WTC11 (cell line): ENCODE data around the gene PKD2L1. TPM values are rescaled to one million over a fixed set of nuclear protein-coding genes. Genes with fewer than 3 reads are reported as not detected.
"Not testable (repeated sequence)": the region's sequence is repeated elsewhere in the genome, so short reads cannot be mapped to it uniquely, and the experiment has no call there.

ENCODE experiments used
- ATAC-seq: fragments of 200-7000 bp; cut with Tn5 transposase; 2 replicates; pipeline ENCODE4 v1.10.0; 2021; ENCODE audit warnings: mild to moderate bottlenecking, moderate library complexity
- Bru-seq: library from RNA; stranded (reverse); fragments of 400-500 nt; gene quantifications from one replicate; lab custom pipeline; 2021; lab: Mats Ljungman, UMichigan
- CTCF ChIA-PET: fragments of 300-600 bp; sonication (Branson Sonifier 250); formaldehyde crosslinking; loops from one replicate; lab custom pipeline; 2021; ENCODE audit warnings: antibody characterized with exemption; lab: Charles Lee
- POLR2A ChIA-PET: fragments of 350-600 bp; sonication (Branson Sonifier 250); formaldehyde crosslinking; loops from one replicate; lab custom pipeline; 2021; ENCODE audit warnings: antibody characterized with exemption; lab: Charles Lee
- DNase-seq: peaks from one replicate; pipeline ENCODE4 v3.0.0; 2021; ENCODE audit warnings: low spot score
- H3K27ac Mint-ChIP-seq: 2 replicates; pipeline ENCODE4 v1.8.0; 2021; ENCODE audit warnings: mixed read lengths
- H3K27me3 Mint-ChIP-seq: 2 replicates; pipeline ENCODE4 v1.8.0; 2021; ENCODE audit warnings: low read depth, mild to moderate bottlenecking, moderate library complexity, mixed read lengths
- H3K36me3 Mint-ChIP-seq: 2 replicates; pipeline ENCODE4 v1.8.0; 2021; ENCODE audit warnings: mixed read lengths
- H3K4me1 Mint-ChIP-seq: 2 replicates; pipeline ENCODE4 v1.8.0; 2022; ENCODE audit warnings: mixed read lengths
- H3K4me3 Mint-ChIP-seq: 2 replicates; pipeline ENCODE4 v1.8.0; 2021; ENCODE audit warnings: mild to moderate bottlenecking, moderate library complexity, mixed read lengths
- H3K9me3 Mint-ChIP-seq: 2 replicates; pipeline ENCODE4 v1.8.0; 2021; ENCODE audit warnings: mixed read lengths
- CBFB ChIP-seq: sonication (generic); formaldehyde crosslinking; IDR thresholded peaks from 2 replicates; pipeline ENCODE4 v1.8.1; 2022; ENCODE audit warnings: mild to moderate bottlenecking, low read depth, missing genetic modification reagents
- CREM ChIP-seq: sonication (generic); formaldehyde crosslinking; IDR thresholded peaks from 2 replicates; pipeline ENCODE4 v1.8.1; 2022; ENCODE audit warnings: mild to moderate bottlenecking, missing genetic modification reagents, moderate library complexity
- ETV6 ChIP-seq: sonication (generic); formaldehyde crosslinking; IDR thresholded peaks from 2 replicates; pipeline ENCODE4 v1.8.1; 2022; ENCODE audit warnings: mild to moderate bottlenecking, missing genetic modification reagents
- HMGA2 ChIP-seq: fragments of 250-450 bp; sonication (Bioruptor Pico); IDR thresholded peaks from 2 replicates; pipeline ENCODE4 v1.4.0; 2021; ENCODE audit warnings: mild to moderate bottlenecking, moderate library complexity
- IRF2 ChIP-seq: sonication (generic); formaldehyde crosslinking; IDR thresholded peaks from 2 replicates; pipeline ENCODE4 v1.8.0; 2022; ENCODE audit warnings: low read depth, missing genetic modification reagents, borderline replicate concordance
- NR2C2 ChIP-seq: sonication (generic); formaldehyde crosslinking; IDR thresholded peaks from 2 replicates; pipeline ENCODE4 v1.8.0; 2022; ENCODE audit warnings: mild to moderate bottlenecking, missing genetic modification reagents
- OVOL2 ChIP-seq: fragments of 250-450 bp; sonication (Bioruptor Pico); IDR thresholded peaks from 2 replicates; pipeline ENCODE4 v1.9.0; 2021; ENCODE audit warnings: mild to moderate bottlenecking, borderline replicate concordance
- ZNF138 ChIP-seq: sonication (generic); formaldehyde crosslinking; conservative IDR thresholded peaks from 2 replicates; pipeline ENCODE4 v1.8.1; 2022; ENCODE audit warnings: mild to moderate bottlenecking, moderate library complexity, missing genetic modification reagents
- ZNF232 ChIP-seq: sonication (generic); formaldehyde crosslinking; IDR thresholded peaks from 2 replicates; pipeline ENCODE4 v1.8.0; 2022; ENCODE audit warnings: mild to moderate bottlenecking, missing genetic modification reagents
- long read RNA-seq, 3 experiments: library from RNA in 1 of 3; library from capped mRNA in 1 of 3; library from polyadenylated mRNA in 1 of 3; unstranded in 2 of 3; stranded (forward) in 1 of 3; transcript quantifications; one replicate each; pipeline ENCODE4 v2.0.0, GENCODE V29; 2021
- total RNA-seq: library from RNA; stranded (reverse); gene quantifications from 3 replicates; pipeline ENCODE4 v1.2.3, GENCODE V29; 2021
- TF ChIP-seq, protein P1 (sequence below): sonication (generic); formaldehyde crosslinking; IDR thresholded peaks from 2 replicates; pipeline ENCODE4 v1.8.1; 2023; ENCODE audit warnings: mild to moderate bottlenecking, missing genetic modification reagents
- TF ChIP-seq, protein P2 (sequence below): sonication (generic); formaldehyde crosslinking; IDR thresholded peaks from 2 replicates; pipeline ENCODE4 v1.8.1; 2022; ENCODE audit warnings: mild to moderate bottlenecking, missing genetic modification reagents, moderate library complexity, borderline replicate concordance
- TF ChIP-seq, protein P3 (sequence below): sonication (generic); formaldehyde crosslinking; IDR thresholded peaks from 2 replicates; pipeline ENCODE4 v1.8.0; 2022; ENCODE audit warnings: mild to moderate bottlenecking, missing genetic modification reagents
- TF ChIP-seq, protein P4 (sequence below): sonication (generic); formaldehyde crosslinking; IDR thresholded peaks from 2 replicates; pipeline ENCODE4 v1.8.0; 2022; ENCODE audit warnings: missing genetic modification reagents
- TF ChIP-seq, protein P5 (sequence below): sonication (generic); formaldehyde crosslinking; IDR thresholded peaks from 2 replicates; pipeline ENCODE4 v1.8.1; 2022; ENCODE audit warnings: low read depth, mild to moderate bottlenecking, moderate library complexity, missing genetic modification reagents, borderline replicate concordance
- TF ChIP-seq, protein P6 (sequence below): fragments of 250-450 bp; sonication (Bioruptor Pico); IDR thresholded peaks from 2 replicates; pipeline ENCODE4 v1.8.0; 2021; ENCODE audit warnings: mild to moderate bottlenecking

The PKD2L1 gene
- total RNA-seq, result 0.09 TPM in 1 of 3 replicates, not detected in the others
- Bru-seq, nascent RNA, result percentile 6 among the genes with signal in this experiment
- long read RNA-seq, experiment 1, partial matches to known transcripts, result 0 of 1 reads
- long read RNA-seq, experiment 1, other reads (novel, unspliced or antisense), result 1 of 1 reads
- long read RNA-seq, experiment 2, result 0 reads
- long read RNA-seq, experiment 3, result 0 reads

DNA sequence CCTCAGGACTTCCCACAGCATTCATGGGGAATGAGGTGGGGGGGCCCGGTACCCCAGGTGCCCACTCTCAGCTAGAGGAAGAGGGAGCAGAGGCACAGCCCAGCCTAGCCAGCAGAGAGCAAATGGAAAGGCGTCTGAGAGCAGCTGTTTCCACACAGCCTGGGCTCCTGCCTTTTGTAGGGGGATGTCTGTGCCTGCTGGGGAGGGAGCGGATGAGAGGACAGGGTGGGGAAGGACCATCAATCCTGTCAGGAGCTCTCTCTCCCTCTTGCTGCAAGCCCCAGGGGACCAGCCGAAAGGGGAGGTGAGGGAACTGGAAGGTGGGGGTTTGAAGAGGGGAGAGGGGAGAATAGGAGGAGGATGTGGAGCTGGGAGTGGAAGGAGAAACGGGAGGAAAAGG lies at the start of gene PKD2L1:
TSS of gene PKD2L1 (minus strand) at position 150 of the 400 bp plus-strand sequence. CDS start at position 25, 125 bp downstream.
- H3K4me3 Mint-ChIP-seq, result no peak within 1 kb of the TSS

DNA sequence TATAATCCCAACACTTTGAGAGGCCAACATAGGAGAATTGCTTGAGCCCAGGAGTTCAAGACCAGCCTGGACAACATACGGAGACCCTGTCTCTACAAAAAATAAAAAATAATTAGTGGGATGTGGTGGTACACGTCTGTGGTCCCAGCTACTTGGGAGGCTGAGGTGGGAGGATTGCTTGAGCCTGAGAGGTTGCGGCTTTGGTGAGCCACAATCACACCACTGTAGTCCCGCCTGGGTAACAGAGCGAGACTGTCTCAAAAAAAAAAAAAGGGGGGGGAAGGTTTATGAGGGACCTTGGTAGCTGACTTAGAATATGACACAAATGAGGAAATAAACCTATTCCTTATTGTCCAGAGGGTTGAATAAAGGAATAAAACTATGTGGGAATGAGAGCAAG lies 47.8 kb upstream of the PKD2L1 start:
- DNase-seq (no peak), ATAC-seq (no peak)
- Mint-ChIP-seq H3K36me3 (peaks cover 30% of the 10 kb centered on the region), H3K27me3 (no peaks in the 10 kb centered on the region), H3K27ac (no peak overlapping the region), H3K4me3 (no peak overlapping the region), H3K9me3 (no peaks in the 10 kb centered on the region), H3K4me1 (peaks cover 5% of the 10 kb centered on the region; the same call in 1 of the 2 replicates)
- ChIA-PET CTCF (interaction anchor here (0.9 to 1.1 kb wide), 2 partner anchors 35 to 141 kb away, joined by 4 to 6 read pairs; no protein-coding TSS in a partner anchor), POLR2A (no interaction called here)
- TF ChIP-seq, protein P1, sequence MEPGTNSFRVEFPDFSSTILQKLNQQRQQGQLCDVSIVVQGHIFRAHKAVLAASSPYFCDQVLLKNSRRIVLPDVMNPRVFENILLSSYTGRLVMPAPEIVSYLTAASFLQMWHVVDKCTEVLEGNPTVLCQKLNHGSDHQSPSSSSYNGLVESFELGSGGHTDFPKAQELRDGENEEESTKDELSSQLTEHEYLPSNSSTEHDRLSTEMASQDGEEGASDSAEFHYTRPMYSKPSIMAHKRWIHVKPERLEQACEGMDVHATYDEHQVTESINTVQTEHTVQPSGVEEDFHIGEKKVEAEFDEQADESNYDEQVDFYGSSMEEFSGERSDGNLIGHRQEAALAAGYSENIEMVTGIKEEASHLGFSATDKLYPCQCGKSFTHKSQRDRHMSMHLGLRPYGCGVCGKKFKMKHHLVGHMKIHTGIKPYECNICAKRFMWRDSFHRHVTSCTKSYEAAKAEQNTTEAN (CRISPR knock-in tag), result no peak
- no peak for TF ChIP-seq OVOL2 (CRISPR knock-in tag)
- TF ChIP-seq, protein P2, sequence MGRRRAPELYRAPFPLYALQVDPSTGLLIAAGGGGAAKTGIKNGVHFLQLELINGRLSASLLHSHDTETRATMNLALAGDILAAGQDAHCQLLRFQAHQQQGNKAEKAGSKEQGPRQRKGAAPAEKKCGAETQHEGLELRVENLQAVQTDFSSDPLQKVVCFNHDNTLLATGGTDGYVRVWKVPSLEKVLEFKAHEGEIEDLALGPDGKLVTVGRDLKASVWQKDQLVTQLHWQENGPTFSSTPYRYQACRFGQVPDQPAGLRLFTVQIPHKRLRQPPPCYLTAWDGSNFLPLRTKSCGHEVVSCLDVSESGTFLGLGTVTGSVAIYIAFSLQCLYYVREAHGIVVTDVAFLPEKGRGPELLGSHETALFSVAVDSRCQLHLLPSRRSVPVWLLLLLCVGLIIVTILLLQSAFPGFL (CRISPR knock-in tag), result no peak

More for the DNA sequence above, at the start of gene PKD2L1:
- H3K9me3 Mint-ChIP-seq, result no peaks in the 10 kb centered on the region
- ChIA-PET POLR2A (no interaction called here), CTCF (interaction anchor here (0.6 to 1.3 kb wide), 4 partner anchors 26 to 437 kb away, joined by 3 to 6 read pairs (median 4); no protein-coding TSS in a partner anchor)
- H3K27ac Mint-ChIP-seq, result no peak within 1 kb of the TSS
- H3K27me3 Mint-ChIP-seq, result peaks cover 54% of the 10 kb centered on the region
- no peak for DNase-seq
- ATAC-seq, result no peak
- TF ChIP-seq ZNF138 (CRISPR knock-in tag) (no peak), ETV6 (no peak), IRF2 (CRISPR knock-in tag) (no peak), CBFB (CRISPR knock-in tag) (no peak), HMGA2 (CRISPR knock-in tag) (no peak), NR2C2 (CRISPR knock-in tag) (no peak), CREM (CRISPR knock-in tag) (no peak), ZNF232 (no peak)
- TF ChIP-seq, protein P3, sequence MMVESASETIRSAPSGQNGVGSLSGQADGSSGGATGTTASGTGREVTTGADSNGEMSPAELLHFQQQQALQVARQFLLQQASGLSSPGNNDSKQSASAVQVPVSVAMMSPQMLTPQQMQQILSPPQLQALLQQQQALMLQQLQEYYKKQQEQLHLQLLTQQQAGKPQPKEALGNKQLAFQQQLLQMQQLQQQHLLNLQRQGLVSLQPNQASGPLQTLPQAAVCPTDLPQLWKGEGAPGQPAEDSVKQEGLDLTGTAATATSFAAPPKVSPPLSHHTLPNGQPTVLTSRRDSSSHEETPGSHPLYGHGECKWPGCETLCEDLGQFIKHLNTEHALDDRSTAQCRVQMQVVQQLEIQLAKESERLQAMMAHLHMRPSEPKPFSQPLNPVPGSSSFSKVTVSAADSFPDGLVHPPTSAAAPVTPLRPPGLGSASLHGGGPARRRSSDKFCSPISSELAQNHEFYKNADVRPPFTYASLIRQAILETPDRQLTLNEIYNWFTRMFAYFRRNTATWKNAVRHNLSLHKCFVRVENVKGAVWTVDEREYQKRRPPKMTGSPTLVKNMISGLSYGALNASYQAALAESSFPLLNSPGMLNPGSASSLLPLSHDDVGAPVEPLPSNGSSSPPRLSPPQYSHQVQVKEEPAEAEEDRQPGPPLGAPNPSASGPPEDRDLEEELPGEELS (CRISPR knock-in tag), result no peak
- TF ChIP-seq, protein P4, sequence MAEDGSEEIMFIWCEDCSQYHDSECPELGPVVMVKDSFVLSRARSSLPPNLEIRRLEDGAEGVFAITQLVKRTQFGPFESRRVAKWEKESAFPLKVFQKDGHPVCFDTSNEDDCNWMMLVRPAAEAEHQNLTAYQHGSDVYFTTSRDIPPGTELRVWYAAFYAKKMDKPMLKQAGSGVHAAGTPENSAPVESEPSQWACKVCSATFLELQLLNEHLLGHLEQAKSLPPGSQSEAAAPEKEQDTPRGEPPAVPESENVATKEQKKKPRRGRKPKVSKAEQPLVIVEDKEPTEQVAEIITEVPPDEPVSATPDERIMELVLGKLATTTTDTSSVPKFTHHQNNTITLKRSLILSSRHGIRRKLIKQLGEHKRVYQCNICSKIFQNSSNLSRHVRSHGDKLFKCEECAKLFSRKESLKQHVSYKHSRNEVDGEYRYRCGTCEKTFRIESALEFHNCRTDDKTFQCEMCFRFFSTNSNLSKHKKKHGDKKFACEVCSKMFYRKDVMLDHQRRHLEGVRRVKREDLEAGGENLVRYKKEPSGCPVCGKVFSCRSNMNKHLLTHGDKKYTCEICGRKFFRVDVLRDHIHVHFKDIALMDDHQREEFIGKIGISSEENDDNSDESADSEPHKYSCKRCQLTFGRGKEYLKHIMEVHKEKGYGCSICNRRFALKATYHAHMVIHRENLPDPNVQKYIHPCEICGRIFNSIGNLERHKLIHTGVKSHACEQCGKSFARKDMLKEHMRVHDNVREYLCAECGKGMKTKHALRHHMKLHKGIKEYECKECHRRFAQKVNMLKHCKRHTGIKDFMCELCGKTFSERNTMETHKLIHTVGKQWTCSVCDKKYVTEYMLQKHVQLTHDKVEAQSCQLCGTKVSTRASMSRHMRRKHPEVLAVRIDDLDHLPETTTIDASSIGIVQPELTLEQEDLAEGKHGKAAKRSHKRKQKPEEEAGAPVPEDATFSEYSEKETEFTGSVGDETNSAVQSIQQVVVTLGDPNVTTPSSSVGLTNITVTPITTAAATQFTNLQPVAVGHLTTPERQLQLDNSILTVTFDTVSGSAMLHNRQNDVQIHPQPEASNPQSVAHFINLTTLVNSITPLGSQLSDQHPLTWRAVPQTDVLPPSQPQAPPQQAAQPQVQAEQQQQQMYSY (CRISPR knock-in tag), result no peak
- TF ChIP-seq, protein P5, sequence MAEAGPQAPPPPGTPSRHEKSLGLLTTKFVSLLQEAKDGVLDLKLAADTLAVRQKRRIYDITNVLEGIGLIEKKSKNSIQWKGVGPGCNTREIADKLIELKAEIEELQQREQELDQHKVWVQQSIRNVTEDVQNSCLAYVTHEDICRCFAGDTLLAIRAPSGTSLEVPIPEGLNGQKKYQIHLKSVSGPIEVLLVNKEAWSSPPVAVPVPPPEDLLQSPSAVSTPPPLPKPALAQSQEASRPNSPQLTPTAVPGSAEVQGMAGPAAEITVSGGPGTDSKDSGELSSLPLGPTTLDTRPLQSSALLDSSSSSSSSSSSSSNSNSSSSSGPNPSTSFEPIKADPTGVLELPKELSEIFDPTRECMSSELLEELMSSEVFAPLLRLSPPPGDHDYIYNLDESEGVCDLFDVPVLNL (CRISPR knock-in tag), result no peak
- TF ChIP-seq, protein P6, sequence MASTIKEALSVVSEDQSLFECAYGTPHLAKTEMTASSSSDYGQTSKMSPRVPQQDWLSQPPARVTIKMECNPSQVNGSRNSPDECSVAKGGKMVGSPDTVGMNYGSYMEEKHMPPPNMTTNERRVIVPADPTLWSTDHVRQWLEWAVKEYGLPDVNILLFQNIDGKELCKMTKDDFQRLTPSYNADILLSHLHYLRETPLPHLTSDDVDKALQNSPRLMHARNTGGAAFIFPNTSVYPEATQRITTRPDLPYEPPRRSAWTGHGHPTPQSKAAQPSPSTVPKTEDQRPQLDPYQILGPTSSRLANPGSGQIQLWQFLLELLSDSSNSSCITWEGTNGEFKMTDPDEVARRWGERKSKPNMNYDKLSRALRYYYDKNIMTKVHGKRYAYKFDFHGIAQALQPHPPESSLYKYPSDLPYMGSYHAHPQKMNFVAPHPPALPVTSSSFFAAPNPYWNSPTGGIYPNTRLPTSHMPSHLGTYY (CRISPR knock-in tag), result no peak
- peaks cover 2% of the 10 kb centered on the region; the same call in 1 of the 2 replicates for H3K4me1 Mint-ChIP-seq
- no peaks in the 10 kb centered on the region for H3K36me3 Mint-ChIP-seq

DNA sequence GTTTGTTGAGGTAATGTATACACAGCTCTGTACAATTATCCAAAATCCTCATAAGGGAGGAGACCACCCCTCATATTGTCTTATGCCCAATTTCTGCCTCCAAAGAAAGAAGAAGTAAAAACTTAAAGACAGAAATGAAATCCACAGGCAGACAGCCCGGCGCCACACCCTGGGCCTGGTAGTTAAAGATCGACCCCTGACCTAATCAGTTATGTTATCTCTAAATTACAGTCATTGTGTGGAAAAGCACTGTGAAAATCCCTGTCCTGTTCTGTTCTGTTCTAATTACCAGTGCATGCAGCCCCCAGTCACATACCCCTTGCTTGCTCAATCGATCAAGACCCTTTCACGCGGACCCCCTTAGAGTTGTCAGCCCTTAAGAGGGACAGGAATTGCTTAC lies 46.6 kb upstream of the PKD2L1 start:
- ATAC-seq, POLR2A ChIA-PET, DNase-seq, H3K4me1 Mint-ChIP-seq, H3K4me3 Mint-ChIP-seq, H3K9me3 Mint-ChIP-seq, H3K27me3 Mint-ChIP-seq: not testable (repeated sequence)
- CTCF ChIA-PET, result interaction anchor here (1.1 kb wide), 1 partner anchor 159 kb away, joined by 4 read pairs; the partner anchor contains the start of gene HIF1AN
- peaks cover 18% of the 10 kb centered on the region for H3K36me3 Mint-ChIP-seq
- peak overlapping the region; percentile 57; the same call in 1 of the 2 replicates for H3K27ac Mint-ChIP-seq
